ENCODE results near the gene RRP12.

RRP12 gene

GRCh38 chr10:97307866-97308780 lies 93.0 kb downstream of the RRP12 start:
- DNase-seq, result no peak

- DNase-seq, result no peak
These were observed 93.7 kb downstream of the RRP12 start for GRCh38 chr10:97307441-97307840.

Data from NCI-H1436 (cell line).